OCI-LY7 (cell line): ENCODE data around the gene MEI4. TPM values are rescaled to one million over a fixed set of nuclear protein-coding genes. Genes with fewer than 3 reads are reported as not detected.

Experiments used
- BruUV-seq: library from RNA; stranded (reverse); fragments of 400-500 nt; replicated peaks from 2 replicates; lab custom pipeline; 2021; lab: Mats Ljungman, UMichigan
- CTCF ChIA-PET: fragments of 300-600 bp; sonication (Branson Sonifier 250); formaldehyde crosslinking; loops from one replicate; lab custom pipeline; 2022; ENCODE audit warnings: antibody characterized with exemption; ENCODE audit not compliant: unreplicated experiment; lab: Charles Lee
- POLR2A ChIA-PET: fragments of 300-600 bp; sonication (Branson Sonifier 250); formaldehyde crosslinking; loops from one replicate; lab custom pipeline; 2022; ENCODE audit warnings: antibody characterized with exemption; lab: Charles Lee
- DNase-seq: peaks from one replicate; pipeline ENCODE4 v3.0.0-alpha.2; 2015; ENCODE audit warnings: low spot score
- H2AFZ ChIP-seq: fragments of 200-600 bp; sonication (generic), shearing (Covaris generic); 2 replicates; pipeline ENCODE4 v1.6.1; 2014; ENCODE audit warnings: mild to moderate bottlenecking, antibody characterized with exemption, low read length, moderate library complexity
- H3K27ac ChIP-seq: fragments of 200-600 bp; sonication (generic); 2 replicates; pipeline ENCODE4 v1.5.1; 2014; ENCODE audit warnings: mixed run types, low read depth, mild to moderate bottlenecking, moderate library complexity, low read length, inconsistent platforms; ENCODE audit not compliant: poor library complexity, severe bottlenecking
- H3K36me3 ChIP-seq: fragments of 200-600 bp; sonication (generic); 2 replicates; pipeline ENCODE4 v1.6.1; 2014; ENCODE audit warnings: mild to moderate bottlenecking, antibody characterized with exemption, low read length, moderate library complexity, mixed read lengths; ENCODE audit not compliant: insufficient read depth
- H3K4me1 ChIP-seq: fragments of 200-600 bp; sonication (generic); 2 replicates; pipeline ENCODE4 v1.5.1; 2014; ENCODE audit warnings: mild to moderate bottlenecking, low read length; ENCODE audit not compliant: insufficient read depth, poor library complexity, severe bottlenecking
- H3K4me2 ChIP-seq: fragments of 200-600 bp; sonication (generic); 2 replicates; pipeline ENCODE4 v1.6.1; 2014; ENCODE audit warnings: mild to moderate bottlenecking, low read length
- H3K4me3 ChIP-seq: fragments of 200-600 bp; sonication (generic); 2 replicates; pipeline ENCODE4 v1.5.1; 2014; ENCODE audit warnings: mild to moderate bottlenecking, low read depth, low read length; ENCODE audit not compliant: poor library complexity, severe bottlenecking
- H3K79me2 ChIP-seq: fragments of 200-600 bp; sonication (generic); 2 replicates; pipeline ENCODE4 v1.6.1; 2016; ENCODE audit warnings: low read depth, mild to moderate bottlenecking, low read length, moderate library complexity, mixed read lengths; ENCODE audit not compliant: insufficient read depth
- H3K9me2 ChIP-seq: fragments of 200-600 bp; sonication (generic); 2 replicates; pipeline ENCODE4 v1.6.1; 2016; ENCODE audit warnings: mild to moderate bottlenecking, low read length, mixed read lengths; ENCODE audit not compliant: insufficient read depth
- H3K9me3 ChIP-seq: fragments of 200-600 bp; sonication (generic); 2 replicates; pipeline ENCODE4 v1.6.1; 2014; ENCODE audit warnings: mild to moderate bottlenecking, mixed run types, low read length, mixed read lengths
- H4K20me1 ChIP-seq: fragments of 200-600 bp; sonication (generic); 2 replicates; pipeline ENCODE4 v1.6.1; 2014; ENCODE audit warnings: mild to moderate bottlenecking, antibody characterized with exemption, low read length, moderate library complexity, mixed read lengths; ENCODE audit not compliant: insufficient read depth
- EZH2phosphoT487 ChIP-seq: fragments of 200-600 bp; sonication (generic); IDR thresholded peaks from 2 replicates; pipeline ENCODE4 v1.6.1; 2018; ENCODE audit warnings: low read depth, borderline replicate concordance, mild to moderate bottlenecking, mixed run types, antibody characterized with exemption, low read length, moderate library complexity, mixed read lengths
- intact Hi-C: fragments of 100-400 bp; cut with micrococcal nuclease; formaldehyde crosslinking; loops from one replicate; pipeline ENCODE4 v1.10.0; 2022; ENCODE audit not compliant: unreplicated experiment
- total RNA-seq, 2 experiments: library from RNA; depleted of rRNA in 1 of 2; stranded (reverse); fragments of >200 nt in 1 of 2; shearing (Covaris generic) in 1 of 2; gene quantifications; 2 replicates each; pipeline ENCODE4 v1.2.3, GENCODE V29; 2014 to 2022
- TF ChIP-seq, protein P1 (sequence below): fragments of 200-600 bp; sonication (generic); conservative IDR thresholded peaks from 2 replicates; pipeline ENCODE4 v1.5.1; 2014; ENCODE audit warnings: mild to moderate bottlenecking, antibody characterized with exemption, low read length, moderate library complexity, mixed read lengths

The MEI4 gene
- total RNA-seq, 2 experiments from 2014 or later, result not detected

DNA sequence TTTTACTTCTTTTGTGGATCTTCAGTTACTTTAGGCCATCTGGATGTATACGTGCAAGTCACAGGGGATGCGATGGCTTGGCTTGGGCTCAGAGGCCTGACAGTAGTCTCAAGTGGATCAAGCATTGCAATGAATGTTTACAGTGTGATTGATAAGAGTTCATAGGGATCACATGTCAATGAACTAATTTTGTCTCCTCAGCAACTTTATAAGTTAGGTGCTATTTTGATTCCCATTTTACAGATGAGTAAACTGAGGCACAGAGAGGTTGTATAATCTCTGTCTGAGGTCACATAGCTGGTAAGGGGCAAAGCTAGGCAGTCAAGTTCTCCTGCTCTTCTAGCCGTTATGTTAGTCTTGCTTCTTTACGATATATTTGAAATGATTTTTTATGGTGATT is 13.5 kb downstream of the MEI4 start:
- H3K36me3 ChIP-seq, result no peaks in the 10 kb centered on the region
- H3K79me2 ChIP-seq, result no peaks in the 10 kb centered on the region
- H3K9me2 ChIP-seq, result no peaks in the 10 kb centered on the region
- H2AFZ ChIP-seq, result no peak overlapping the region
- no peaks in the 10 kb centered on the region for H3K4me1 ChIP-seq
- no peak overlapping the region for H3K27ac ChIP-seq
- no peak for DNase-seq
- CTCF ChIA-PET, result no interaction called here
- POLR2A ChIA-PET, result no interaction called here
- TF ChIP-seq EZH2phosphoT487, result no peak
- TF ChIP-seq, protein P1, sequence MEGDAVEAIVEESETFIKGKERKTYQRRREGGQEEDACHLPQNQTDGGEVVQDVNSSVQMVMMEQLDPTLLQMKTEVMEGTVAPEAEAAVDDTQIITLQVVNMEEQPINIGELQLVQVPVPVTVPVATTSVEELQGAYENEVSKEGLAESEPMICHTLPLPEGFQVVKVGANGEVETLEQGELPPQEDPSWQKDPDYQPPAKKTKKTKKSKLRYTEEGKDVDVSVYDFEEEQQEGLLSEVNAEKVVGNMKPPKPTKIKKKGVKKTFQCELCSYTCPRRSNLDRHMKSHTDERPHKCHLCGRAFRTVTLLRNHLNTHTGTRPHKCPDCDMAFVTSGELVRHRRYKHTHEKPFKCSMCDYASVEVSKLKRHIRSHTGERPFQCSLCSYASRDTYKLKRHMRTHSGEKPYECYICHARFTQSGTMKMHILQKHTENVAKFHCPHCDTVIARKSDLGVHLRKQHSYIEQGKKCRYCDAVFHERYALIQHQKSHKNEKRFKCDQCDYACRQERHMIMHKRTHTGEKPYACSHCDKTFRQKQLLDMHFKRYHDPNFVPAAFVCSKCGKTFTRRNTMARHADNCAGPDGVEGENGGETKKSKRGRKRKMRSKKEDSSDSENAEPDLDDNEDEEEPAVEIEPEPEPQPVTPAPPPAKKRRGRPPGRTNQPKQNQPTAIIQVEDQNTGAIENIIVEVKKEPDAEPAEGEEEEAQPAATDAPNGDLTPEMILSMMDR, result no peak
- BruUV-seq, result no TSS peak
- H3K4me3 ChIP-seq, result no peak overlapping the region
- H4K20me1 ChIP-seq, result no peaks in the 10 kb centered on the region
- no peaks in the 10 kb centered on the region for H3K9me3 ChIP-seq
- no peak overlapping the region for H3K4me2 ChIP-seq
- intact Hi-C loops, result no loop called here

DNA sequence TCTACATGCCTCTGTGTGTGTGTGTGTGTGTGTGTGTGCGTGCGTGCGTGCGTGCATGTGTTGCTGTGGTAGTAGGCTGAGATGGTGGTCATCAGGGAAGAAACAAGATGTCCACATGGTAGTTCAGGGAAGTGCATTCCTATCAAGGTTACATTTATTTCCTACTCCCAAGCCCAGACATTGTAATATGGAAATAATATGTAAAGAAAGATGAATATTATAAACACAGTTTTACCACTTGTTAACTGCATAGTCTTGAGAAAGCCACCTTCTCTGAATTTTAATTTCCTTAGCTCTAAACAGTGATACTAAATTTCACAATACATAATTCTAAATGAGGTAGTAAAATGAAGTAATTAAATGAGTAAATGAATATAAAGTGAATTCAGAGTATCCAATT is 14.0 kb downstream of the MEI4 start:
- POLR2A ChIA-PET, result no interaction called here
- Histone ChIP-seq H3K4me3 (no peak overlapping the region), H4K20me1 (no peaks in the 10 kb centered on the region), H3K79me2 (no peaks in the 10 kb centered on the region), H3K4me2 (no peak overlapping the region), H2AFZ (no peak overlapping the region), H3K9me2 (no peaks in the 10 kb centered on the region), H3K36me3 (no peaks in the 10 kb centered on the region), H3K4me1 (no peaks in the 10 kb centered on the region), H3K9me3 (no peaks in the 10 kb centered on the region), H3K27ac (no peak overlapping the region)
- no peak for DNase-seq
- TF ChIP-seq, protein P1, result no peak
- TF ChIP-seq EZH2phosphoT487, result no peak
- intact Hi-C loops, result no loop called here
- CTCF ChIA-PET, result no interaction called here
- BruUV-seq, result no TSS peak

- H3K9me2 ChIP-seq, result no peaks in the 10 kb centered on the region
- no peak overlapping the region for H3K4me2 ChIP-seq
- no peaks in the 10 kb centered on the region for H3K9me3 ChIP-seq
- H3K36me3 ChIP-seq, result no peaks in the 10 kb centered on the region
- no peaks in the 10 kb centered on the region for H3K4me1 ChIP-seq
- H3K27ac ChIP-seq, result no peak overlapping the region
- ChIA-PET CTCF (no interaction called here), POLR2A (interaction anchor here (0.5 to 0.6 kb wide), 2 partner anchors 229 to 1591 kb away, joined by 3 to 4 read pairs; no protein-coding TSS in a partner anchor)
- DNase-seq, result no peak
- no peaks in the 10 kb centered on the region for H4K20me1 ChIP-seq
- no peak overlapping the region for H2AFZ ChIP-seq
- no peaks in the 10 kb centered on the region for H3K79me2 ChIP-seq
- intact Hi-C loops, result no loop called here
- no TSS peak for BruUV-seq
- TF ChIP-seq, protein P1, result no peak
- H3K4me3 ChIP-seq, result no peak overlapping the region
Measured at GRCh38 chr6:77669913-77670312, 17.1 kb downstream of the MEI4 start.
